ENCODE results near the gene DKK3. TPM values are rescaled to one million over a fixed set of nuclear protein-coding genes. Genes with fewer than 3 reads are reported as not detected.

Gene DKK3
- total and polyA plus RNA-seq, 4 donors: 3.1 to 9.9 (median 7.1) TPM

DNA sequence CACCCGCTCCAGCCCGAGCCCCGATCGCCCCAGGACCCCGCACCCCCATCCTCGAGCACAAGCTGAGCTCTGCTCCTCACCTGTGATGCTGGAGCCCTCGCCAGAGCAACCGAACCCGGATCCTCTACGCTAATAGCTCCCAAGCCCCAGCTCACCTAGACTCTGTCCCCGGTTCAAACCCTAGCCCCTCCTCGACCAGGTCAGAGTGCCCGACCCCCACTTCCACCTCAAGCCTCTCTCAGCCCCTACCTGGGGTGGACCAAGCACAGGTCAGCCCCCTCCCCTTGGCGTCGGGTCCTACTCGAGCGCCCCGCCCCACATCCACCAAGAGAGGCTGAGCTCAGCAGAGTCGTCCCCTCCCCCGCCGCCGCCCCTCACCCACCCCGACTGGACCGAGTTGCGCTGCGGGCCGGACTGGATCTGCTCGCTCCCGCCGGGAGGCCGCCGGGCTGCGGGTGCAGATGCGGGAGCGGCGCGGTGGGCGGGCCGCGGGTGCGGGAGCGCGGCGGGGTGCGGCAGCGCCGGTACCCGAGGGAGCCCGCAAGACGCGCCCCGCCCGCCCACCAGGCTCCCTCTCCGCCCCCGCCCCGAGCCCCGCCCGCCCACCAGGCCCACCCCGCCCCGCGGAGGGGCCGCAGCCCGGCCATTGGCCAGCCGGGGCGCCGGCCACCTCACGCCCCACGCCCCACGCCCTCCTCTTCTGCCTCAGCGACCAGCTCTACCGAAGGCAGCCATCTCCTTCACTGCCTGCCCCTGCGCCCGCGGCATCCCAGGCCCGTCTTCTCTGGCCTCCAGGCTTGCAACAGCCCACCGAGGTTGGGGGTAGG lies 577 bp upstream of the DKK3 start:
- TF ChIP-seq TAF1 (conservative IDR thresholded peaks at IDR 0.05): no peak
- Histone ChIP-seq H3K9me3 (ENCODE audit: control insufficient read depth in 4 of 4, low read length in 3 of 4) (no peaks in the 10 kb centered on the region), H3K9ac (ENCODE audit: low read depth in 1 of 2, low read length in 2 of 2) (no peak overlapping the region), H3K27me3 (ENCODE audit: control insufficient read depth in 4 of 4, insufficient read depth in 4 of 4, low read length in 3 of 4) (peaks cover 0 to 7% (median 2%) of the 10 kb centered on the region in 4 donors), H3K27ac (ENCODE audit: low read depth in 1 of 2, low read length in 2 of 2) (no peak overlapping the region), H3K36me3 (ENCODE audit: control insufficient read depth in 4 of 4, insufficient read depth in 3 of 4, low read depth in 1 of 4, low read length in 3 of 4) (no peaks in the 10 kb centered on the region), H3K4me1 (ENCODE audit: control insufficient read depth in 4 of 4, insufficient read depth in 4 of 4, low read length in 3 of 4) (peaks cover 0 to 7% (median 1%) of the 10 kb centered on the region in 4 donors), H3K4me3 (ENCODE audit: low read depth in 1 of 3, low read length in 3 of 3) (peak overlapping the region in 2 of 3 donors; percentile 31 to 60)
- peak; percentile 56 for DNase-seq (ENCODE audit: low spot score)
- WGBS: 6% methylated on average over 76 of the region's 76 CpGs

DNA sequence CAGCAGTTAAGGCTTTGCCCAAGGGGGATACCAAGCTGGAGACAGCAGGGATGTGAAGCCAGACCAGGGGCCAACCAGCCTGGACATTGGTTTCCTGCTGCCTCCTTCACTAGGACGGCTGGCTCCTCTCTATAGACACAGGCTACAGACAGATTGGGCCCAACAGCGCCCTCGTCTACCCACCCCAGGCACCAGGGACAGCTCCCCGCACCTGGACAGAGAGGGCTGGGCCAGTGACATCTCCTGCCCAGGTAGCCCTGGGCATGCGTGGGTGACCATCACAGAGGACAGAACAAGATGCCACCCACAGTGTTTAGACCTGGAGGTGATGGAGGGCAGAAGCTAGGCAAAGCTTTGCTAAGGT lies 1.2 kb downstream of the DKK3 start:
- Histone ChIP-seq H3K9ac (ENCODE audit: low read depth in 1 of 2, low read length in 2 of 2) (no peak overlapping the region), H3K4me3 (ENCODE audit: low read depth in 1 of 3, low read length in 3 of 3) (no peak overlapping the region)

More for the DNA sequence above, 1.2 kb downstream of the DKK3 start:
- no peaks in the 10 kb centered on the region for H3K9me3 ChIP-seq (ENCODE audit: control insufficient read depth in 4 of 4, low read length in 3 of 4)
- WGBS: 92% methylated on average over 5 of the region's 5 CpGs
- TF ChIP-seq HNF4A (conservative IDR thresholded peaks at IDR 0.05) (no peak), RXRA (IDR thresholded peaks at IDR 0.05) (no peak), EGR1 (IDR thresholded peaks at IDR 0.05; ENCODE audit: low read depth in 2 of 2) (no peak), JUND (IDR thresholded peaks at IDR 0.05) (no peak), FOXA2 (IDR thresholded peaks at IDR 0.05) (no peak), HNF4G (IDR thresholded peaks at IDR 0.05) (no peak), GABPA (IDR thresholded peaks at IDR 0.05 in 1 of 2, conservative IDR thresholded peaks at IDR 0.05 in 1 of 2) (no peak), FOXA1 (IDR thresholded peaks at IDR 0.05) (no peak), RAD21 (IDR thresholded peaks at IDR 0.05) (no peak), TAF1 (conservative IDR thresholded peaks at IDR 0.05) (no peak), SP1 (IDR thresholded peaks at IDR 0.05) (no peak), YY1 (IDR thresholded peaks at IDR 0.05) (no peak), NR2F2 (IDR thresholded peaks at IDR 0.05) (no peak)
- TF ChIP-seq, protein P1, sequence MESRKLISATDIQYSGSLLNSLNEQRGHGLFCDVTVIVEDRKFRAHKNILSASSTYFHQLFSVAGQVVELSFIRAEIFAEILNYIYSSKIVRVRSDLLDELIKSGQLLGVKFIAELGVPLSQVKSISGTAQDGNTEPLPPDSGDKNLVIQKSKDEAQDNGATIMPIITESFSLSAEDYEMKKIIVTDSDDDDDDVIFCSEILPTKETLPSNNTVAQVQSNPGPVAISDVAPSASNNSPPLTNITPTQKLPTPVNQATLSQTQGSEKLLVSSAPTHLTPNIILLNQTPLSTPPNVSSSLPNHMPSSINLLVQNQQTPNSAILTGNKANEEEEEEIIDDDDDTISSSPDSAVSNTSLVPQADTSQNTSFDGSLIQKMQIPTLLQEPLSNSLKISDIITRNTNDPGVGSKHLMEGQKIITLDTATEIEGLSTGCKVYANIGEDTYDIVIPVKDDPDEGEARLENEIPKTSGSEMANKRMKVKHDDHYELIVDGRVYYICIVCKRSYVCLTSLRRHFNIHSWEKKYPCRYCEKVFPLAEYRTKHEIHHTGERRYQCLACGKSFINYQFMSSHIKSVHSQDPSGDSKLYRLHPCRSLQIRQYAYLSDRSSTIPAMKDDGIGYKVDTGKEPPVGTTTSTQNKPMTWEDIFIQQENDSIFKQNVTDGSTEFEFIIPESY (IDR thresholded peaks at IDR 0.05): no peak
- TF ChIP-seq, protein P2, sequence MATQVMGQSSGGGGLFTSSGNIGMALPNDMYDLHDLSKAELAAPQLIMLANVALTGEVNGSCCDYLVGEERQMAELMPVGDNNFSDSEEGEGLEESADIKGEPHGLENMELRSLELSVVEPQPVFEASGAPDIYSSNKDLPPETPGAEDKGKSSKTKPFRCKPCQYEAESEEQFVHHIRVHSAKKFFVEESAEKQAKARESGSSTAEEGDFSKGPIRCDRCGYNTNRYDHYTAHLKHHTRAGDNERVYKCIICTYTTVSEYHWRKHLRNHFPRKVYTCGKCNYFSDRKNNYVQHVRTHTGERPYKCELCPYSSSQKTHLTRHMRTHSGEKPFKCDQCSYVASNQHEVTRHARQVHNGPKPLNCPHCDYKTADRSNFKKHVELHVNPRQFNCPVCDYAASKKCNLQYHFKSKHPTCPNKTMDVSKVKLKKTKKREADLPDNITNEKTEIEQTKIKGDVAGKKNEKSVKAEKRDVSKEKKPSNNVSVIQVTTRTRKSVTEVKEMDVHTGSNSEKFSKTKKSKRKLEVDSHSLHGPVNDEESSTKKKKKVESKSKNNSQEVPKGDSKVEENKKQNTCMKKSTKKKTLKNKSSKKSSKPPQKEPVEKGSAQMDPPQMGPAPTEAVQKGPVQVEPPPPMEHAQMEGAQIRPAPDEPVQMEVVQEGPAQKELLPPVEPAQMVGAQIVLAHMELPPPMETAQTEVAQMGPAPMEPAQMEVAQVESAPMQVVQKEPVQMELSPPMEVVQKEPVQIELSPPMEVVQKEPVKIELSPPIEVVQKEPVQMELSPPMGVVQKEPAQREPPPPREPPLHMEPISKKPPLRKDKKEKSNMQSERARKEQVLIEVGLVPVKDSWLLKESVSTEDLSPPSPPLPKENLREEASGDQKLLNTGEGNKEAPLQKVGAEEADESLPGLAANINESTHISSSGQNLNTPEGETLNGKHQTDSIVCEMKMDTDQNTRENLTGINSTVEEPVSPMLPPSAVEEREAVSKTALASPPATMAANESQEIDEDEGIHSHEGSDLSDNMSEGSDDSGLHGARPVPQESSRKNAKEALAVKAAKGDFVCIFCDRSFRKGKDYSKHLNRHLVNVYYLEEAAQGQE (IDR thresholded peaks at IDR 0.05): no peak
- TF ChIP-seq, protein P3, sequence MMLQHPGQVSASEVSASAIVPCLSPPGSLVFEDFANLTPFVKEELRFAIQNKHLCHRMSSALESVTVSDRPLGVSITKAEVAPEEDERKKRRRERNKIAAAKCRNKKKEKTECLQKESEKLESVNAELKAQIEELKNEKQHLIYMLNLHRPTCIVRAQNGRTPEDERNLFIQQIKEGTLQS (IDR thresholded peaks at IDR 0.05): no peak
- TF ChIP-seq, protein P4, sequence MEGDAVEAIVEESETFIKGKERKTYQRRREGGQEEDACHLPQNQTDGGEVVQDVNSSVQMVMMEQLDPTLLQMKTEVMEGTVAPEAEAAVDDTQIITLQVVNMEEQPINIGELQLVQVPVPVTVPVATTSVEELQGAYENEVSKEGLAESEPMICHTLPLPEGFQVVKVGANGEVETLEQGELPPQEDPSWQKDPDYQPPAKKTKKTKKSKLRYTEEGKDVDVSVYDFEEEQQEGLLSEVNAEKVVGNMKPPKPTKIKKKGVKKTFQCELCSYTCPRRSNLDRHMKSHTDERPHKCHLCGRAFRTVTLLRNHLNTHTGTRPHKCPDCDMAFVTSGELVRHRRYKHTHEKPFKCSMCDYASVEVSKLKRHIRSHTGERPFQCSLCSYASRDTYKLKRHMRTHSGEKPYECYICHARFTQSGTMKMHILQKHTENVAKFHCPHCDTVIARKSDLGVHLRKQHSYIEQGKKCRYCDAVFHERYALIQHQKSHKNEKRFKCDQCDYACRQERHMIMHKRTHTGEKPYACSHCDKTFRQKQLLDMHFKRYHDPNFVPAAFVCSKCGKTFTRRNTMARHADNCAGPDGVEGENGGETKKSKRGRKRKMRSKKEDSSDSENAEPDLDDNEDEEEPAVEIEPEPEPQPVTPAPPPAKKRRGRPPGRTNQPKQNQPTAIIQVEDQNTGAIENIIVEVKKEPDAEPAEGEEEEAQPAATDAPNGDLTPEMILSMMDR (IDR thresholded peaks at IDR 0.05; ENCODE audit: low read depth, low read length, missing input control): no peak
- TF ChIP-seq, protein P5, sequence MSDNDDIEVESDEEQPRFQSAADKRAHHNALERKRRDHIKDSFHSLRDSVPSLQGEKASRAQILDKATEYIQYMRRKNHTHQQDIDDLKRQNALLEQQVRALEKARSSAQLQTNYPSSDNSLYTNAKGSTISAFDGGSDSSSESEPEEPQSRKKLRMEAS (IDR thresholded peaks at IDR 0.05): no peak
- H3K4me1 ChIP-seq (ENCODE audit: control insufficient read depth in 4 of 4, insufficient read depth in 4 of 4, low read length in 3 of 4): peaks cover 0 to 7% (median 1%) of the 10 kb centered on the region in 4 donors
- no peak for DNase-seq (ENCODE audit: low spot score)
- no peaks in the 10 kb centered on the region for H3K36me3 ChIP-seq (ENCODE audit: control insufficient read depth in 4 of 4, insufficient read depth in 3 of 4, low read depth in 1 of 4, low read length in 3 of 4)
- H3K27ac ChIP-seq (ENCODE audit: low read depth in 1 of 2, low read length in 2 of 2): no peak overlapping the region
- H3K27me3 ChIP-seq (ENCODE audit: control insufficient read depth in 4 of 4, insufficient read depth in 4 of 4, low read length in 3 of 4): peaks cover 0 to 7% (median 2%) of the 10 kb centered on the region in 4 donors
